A673 (cell line): ENCODE results near the gene CDYL2. TPM values are rescaled to one million over a fixed set of nuclear protein-coding genes. Genes with fewer than 3 reads are reported as not detected.

Experiments
- BruUV-seq: library from RNA; stranded (reverse); fragments of 400-500 nt; replicated peaks from 2 replicates; lab custom pipeline; 2021; lab: Mats Ljungman, UMichigan
- CTCF ChIA-PET: fragments of 300-600 bp; sonication (Branson Sonifier 250); formaldehyde crosslinking; loops from one replicate; lab custom pipeline; 2022; ENCODE audit warnings: antibody characterized with exemption; lab: Charles Lee
- POLR2A ChIA-PET: fragments of 300-600 bp; sonication (Branson Sonifier 250); formaldehyde crosslinking; loops from one replicate; lab custom pipeline; 2022; ENCODE audit warnings: antibody characterized with exemption; ENCODE audit not compliant: low non-redundant PET; lab: Charles Lee
- DNase-seq: peaks from one replicate; pipeline ENCODE4 v3.0.0-alpha.2; 2015; ENCODE audit warnings: low spot score
- H3K27ac ChIP-seq: fragments of 200-600 bp; sonication (generic); 2 replicates; pipeline ENCODE4 v1.5.1; 2016; ENCODE audit warnings: mixed run types, low read depth, mild to moderate bottlenecking, mixed read lengths, antibody characterized with exemption, low read length; ENCODE audit not compliant: poor library complexity, severe bottlenecking
- H3K27me3 ChIP-seq: fragments of 200-600 bp; sonication (generic); replicated peaks from 2 replicates; pipeline ENCODE4 v1.6.1; 2017; ENCODE audit warnings: mixed run types, low read depth, mild to moderate bottlenecking, mixed read lengths, antibody characterized with exemption, low read length; ENCODE audit not compliant: insufficient read depth, poor library complexity
- H3K36me3 ChIP-seq: fragments of 200-600 bp; sonication (generic); 2 replicates; pipeline ENCODE4 v1.6.1; 2016; ENCODE audit warnings: mixed run types, mild to moderate bottlenecking, mixed read lengths, antibody characterized with exemption, low read length; ENCODE audit not compliant: insufficient read depth, poor library complexity, severe bottlenecking
- H3K4me1 ChIP-seq: fragments of 200-600 bp; sonication (generic); 2 replicates; pipeline ENCODE4 v1.6.1; 2017; ENCODE audit warnings: mixed run types, mild to moderate bottlenecking, mixed read lengths, antibody characterized with exemption, low read length; ENCODE audit not compliant: insufficient read depth, poor library complexity, severe bottlenecking
- H3K4me3 ChIP-seq: fragments of 200-600 bp; sonication (generic); 2 replicates; pipeline ENCODE4 v1.5.1; 2016; ENCODE audit warnings: low read depth, mixed run types, mild to moderate bottlenecking, mixed read lengths, low read length; ENCODE audit not compliant: poor library complexity, severe bottlenecking
- H3K9me3 ChIP-seq: fragments of 200-600 bp; sonication (generic); 2 replicates; pipeline ENCODE4 v1.6.1; 2016; ENCODE audit warnings: mixed run types, low read depth, mild to moderate bottlenecking, mixed read lengths, antibody characterized with exemption, low read length; ENCODE audit not compliant: poor library complexity, severe bottlenecking
- EZH2 ChIP-seq: fragments of 200-600 bp; sonication (generic); IDR thresholded peaks from 2 replicates; pipeline ENCODE4 v1.6.1; 2017; ENCODE audit warnings: borderline replicate concordance, low read depth, mild to moderate bottlenecking, mixed read lengths, antibody characterized with exemption, low read length; ENCODE audit not compliant: poor library complexity, severe bottlenecking
- intact Hi-C: fragments of 100-400 bp; cut with micrococcal nuclease; formaldehyde crosslinking; loops from one replicate; pipeline ENCODE4 v1.10.0; 2022; ENCODE audit not compliant: unreplicated experiment
- total RNA-seq: library from RNA; stranded (reverse); gene quantifications from 2 replicates; pipeline ENCODE4 v1.2.3, GENCODE V29; 2021
- TF ChIP-seq, protein P1 (sequence below): fragments of 300-800, 200-600 bp; sonication (generic); conservative IDR thresholded peaks from 2 replicates; pipeline ENCODE4 v1.5.1; 2017; ENCODE audit warnings: low read depth, mild to moderate bottlenecking, antibody characterized with exemption, low read length, moderate library complexity, mixed read lengths

Gene CDYL2
- total RNA-seq, 1 experiment from 2014 or later: 0.64 TPM

GRCh38 chr16:80640316-80640715 lies 164.1 kb downstream of the CDYL2 start:
- CTCF ChIA-PET: no interaction called here
- POLR2A ChIA-PET: no interaction called here
- DNase-seq: no peak
- H3K36me3 ChIP-seq: no peaks in the 10 kb centered on the region
- intact Hi-C loops: no loop called here
- H3K4me3 ChIP-seq: no peak overlapping the region
- H3K27me3 ChIP-seq: no peaks in the 10 kb centered on the region
- BruUV-seq: no TSS peak
- H3K9me3 ChIP-seq: no peaks in the 10 kb centered on the region
- H3K27ac ChIP-seq: no peak overlapping the region
- no peak for TF ChIP-seq EZH2
- TF ChIP-seq, protein P1, sequence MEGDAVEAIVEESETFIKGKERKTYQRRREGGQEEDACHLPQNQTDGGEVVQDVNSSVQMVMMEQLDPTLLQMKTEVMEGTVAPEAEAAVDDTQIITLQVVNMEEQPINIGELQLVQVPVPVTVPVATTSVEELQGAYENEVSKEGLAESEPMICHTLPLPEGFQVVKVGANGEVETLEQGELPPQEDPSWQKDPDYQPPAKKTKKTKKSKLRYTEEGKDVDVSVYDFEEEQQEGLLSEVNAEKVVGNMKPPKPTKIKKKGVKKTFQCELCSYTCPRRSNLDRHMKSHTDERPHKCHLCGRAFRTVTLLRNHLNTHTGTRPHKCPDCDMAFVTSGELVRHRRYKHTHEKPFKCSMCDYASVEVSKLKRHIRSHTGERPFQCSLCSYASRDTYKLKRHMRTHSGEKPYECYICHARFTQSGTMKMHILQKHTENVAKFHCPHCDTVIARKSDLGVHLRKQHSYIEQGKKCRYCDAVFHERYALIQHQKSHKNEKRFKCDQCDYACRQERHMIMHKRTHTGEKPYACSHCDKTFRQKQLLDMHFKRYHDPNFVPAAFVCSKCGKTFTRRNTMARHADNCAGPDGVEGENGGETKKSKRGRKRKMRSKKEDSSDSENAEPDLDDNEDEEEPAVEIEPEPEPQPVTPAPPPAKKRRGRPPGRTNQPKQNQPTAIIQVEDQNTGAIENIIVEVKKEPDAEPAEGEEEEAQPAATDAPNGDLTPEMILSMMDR: no peak
- no peaks in the 10 kb centered on the region for H3K4me1 ChIP-seq

GRCh38 chr16:80639636-80640035 lies 164.8 kb downstream of the CDYL2 start:
- H3K36me3 ChIP-seq: no peaks in the 10 kb centered on the region
- POLR2A ChIA-PET: no interaction called here

GRCh38 chr16:80637621-80638020 lies 166.8 kb downstream of the CDYL2 start:
- no peak for TF ChIP-seq EZH2
- TF ChIP-seq, protein P1: no peak
- H3K9me3 ChIP-seq: no peaks in the 10 kb centered on the region
- no peak overlapping the region for H3K4me3 ChIP-seq
- no peak for DNase-seq
- BruUV-seq: no TSS peak
- H3K27me3 ChIP-seq: no peaks in the 10 kb centered on the region
- ChIA-PET POLR2A (no interaction called here), CTCF (no interaction called here)
- H3K36me3 ChIP-seq: no peaks in the 10 kb centered on the region
- H3K27ac ChIP-seq: no peak overlapping the region
- intact Hi-C loops: no loop called here
- H3K4me1 ChIP-seq: no peaks in the 10 kb centered on the region

More at GRCh38 chr16:80639636-80640035, 164.8 kb downstream of the CDYL2 start:
- Histone ChIP-seq H3K4me3 (no peak overlapping the region), H3K27ac (no peak overlapping the region), H3K4me1 (no peaks in the 10 kb centered on the region), H3K9me3 (no peaks in the 10 kb centered on the region), H3K27me3 (no peaks in the 10 kb centered on the region)
- TF ChIP-seq, protein P1: no peak
- no peak for TF ChIP-seq EZH2
- intact Hi-C loops: no loop called here
- DNase-seq: no peak
- BruUV-seq: no TSS peak
- CTCF ChIA-PET: no interaction called here
